HG03354 (cell line): ENCODE measurements around the gene ABCC9.

Experiments used
- ATAC-seq: cut with Tn5 transposase; IDR thresholded peaks from one replicate; pipeline ENCODE4 v1.9.1; 2021; ENCODE audit warnings: mild to moderate bottlenecking; ENCODE audit not compliant: unreplicated experiment, poor library complexity, severe bottlenecking

Gene ABCC9

DNA sequence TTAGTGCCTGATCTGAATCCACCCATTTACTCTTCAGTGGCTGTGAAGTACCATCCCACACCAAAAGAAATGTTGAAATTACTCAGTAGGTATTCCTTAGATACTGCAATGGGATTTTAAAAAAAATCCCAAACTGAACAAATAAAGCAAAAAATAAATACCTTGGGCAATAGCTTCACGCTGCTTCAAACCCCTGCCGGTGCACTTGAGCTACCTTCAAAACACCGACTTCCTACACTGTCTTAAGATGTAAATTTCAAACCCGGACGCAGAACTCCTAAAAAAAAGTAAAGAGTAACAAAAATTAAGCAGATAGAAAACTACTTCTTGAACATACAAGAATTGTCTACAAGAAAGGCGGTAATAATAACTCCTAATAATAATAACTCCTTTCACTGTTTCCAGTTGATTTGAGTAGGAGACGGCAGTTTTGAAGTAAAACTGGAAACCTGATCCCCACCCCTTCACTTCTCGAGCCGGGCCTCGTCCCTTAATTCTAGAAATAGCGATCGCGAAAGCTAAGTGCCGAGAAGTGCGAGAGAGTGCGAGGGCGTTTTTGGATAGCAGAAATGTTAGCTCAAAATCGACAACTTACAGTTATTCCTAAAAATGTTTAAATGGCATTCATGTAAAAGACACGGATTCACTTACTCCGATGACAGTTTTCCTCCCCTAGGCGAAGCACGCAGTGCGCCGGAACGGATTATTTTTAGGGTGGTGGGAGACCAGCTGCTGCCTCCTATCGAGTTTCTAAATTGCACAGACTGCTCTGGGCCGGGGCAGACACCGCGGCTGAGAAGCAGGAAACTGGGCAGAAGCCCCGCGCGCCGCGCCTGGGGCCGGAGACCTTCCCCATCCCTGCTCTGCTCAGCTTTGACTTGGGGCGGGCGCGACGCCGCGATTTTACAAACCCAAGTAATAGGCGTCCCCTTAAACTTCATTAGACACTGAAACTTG, at the start of gene ABCC9:
TSS of gene ABCC9 (minus strand) at position 878 of the 957 bp plus-strand sequence. CDS start 4,752 bp downstream, outside the sequence.
- peak; percentile 63 for ATAC-seq

DNA sequence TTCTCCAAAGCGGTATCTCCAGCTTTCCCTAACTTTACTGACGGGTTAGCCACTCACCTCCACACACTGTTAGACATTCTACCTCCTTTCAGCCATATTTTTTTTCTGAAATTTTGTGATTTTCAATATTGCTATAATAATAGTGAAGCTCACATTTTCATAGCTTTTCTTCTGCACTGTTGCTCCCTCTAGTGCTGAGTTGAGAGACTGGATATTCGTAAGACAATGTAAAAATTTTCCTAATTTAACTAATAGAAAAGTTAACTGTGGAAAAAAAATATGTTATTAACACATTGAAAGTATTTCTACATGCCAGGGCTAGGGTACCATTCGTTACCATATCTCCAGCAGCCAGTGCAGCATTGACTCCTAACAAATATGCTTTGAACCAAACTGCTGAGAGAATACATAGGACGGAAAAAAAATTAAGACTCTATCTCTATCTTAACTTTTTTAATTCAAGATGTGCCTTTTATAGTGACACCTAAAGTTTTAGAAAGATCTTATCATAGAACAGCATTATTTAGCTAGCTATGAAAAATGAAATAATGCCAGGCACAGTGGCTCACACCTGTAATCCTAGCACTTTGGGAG, 48.7 kb upstream of the ABCC9 start:
- no peak for ATAC-seq

DNA sequence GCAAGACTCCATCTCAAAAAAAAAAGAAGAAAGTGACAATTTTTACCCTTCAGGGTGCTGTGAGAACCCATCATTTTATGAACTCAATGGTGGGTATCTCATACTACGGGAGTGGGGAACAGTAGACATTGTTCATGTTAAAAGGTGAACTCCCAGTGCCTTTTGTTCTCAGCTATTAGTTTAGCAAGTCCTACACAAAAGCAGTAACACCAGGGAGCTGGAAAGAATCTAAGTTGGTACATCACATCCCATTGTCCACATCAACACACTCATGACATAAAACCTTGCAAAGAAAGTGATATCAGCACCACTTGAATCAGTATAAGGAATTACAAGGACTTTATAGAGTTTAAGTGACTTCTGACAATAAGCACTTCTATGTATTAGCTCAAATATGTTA, 47.4 kb upstream of the ABCC9 start:
- ATAC-seq, result no peak

DNA sequence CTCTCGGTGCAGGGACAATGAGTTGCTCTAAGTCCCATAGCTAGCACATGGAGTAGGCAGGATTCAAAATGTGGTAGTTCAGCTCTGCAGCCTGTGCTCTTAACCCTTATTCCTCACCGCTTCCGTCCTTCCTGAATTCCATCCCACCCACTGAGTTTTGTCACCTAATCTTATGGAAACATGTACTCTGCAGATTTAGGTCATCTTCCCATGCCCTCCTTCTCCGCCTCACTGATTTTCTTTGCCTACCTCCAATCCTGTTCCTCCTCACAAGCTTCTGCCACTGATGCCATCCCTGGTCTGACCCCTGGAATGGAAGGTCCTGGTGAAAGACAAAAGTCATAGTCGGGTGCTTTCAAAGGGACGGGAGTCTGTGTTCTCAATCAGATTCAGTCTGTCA, 46.5 kb upstream of the ABCC9 start:
- ATAC-seq, result no peak

DNA sequence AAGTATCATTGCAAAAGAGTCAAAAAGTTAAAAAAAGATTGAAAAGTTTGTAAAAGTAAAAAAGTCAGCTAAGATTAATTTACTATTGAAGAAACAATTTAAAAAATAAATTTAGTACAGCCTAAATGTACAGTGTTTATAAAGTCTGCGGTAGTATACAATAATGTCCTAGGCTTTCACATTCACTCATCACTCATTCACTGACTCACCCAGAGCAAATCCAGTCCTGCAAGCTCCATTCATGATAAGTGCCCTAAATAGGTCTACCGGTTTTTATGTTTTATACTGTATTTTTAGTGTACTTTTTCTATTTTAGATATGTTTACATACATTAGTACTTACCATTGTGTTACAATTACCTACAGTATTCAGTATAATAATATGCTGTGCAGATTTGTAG, 43.9 kb upstream of the ABCC9 start:
- ATAC-seq, result no peak

DNA sequence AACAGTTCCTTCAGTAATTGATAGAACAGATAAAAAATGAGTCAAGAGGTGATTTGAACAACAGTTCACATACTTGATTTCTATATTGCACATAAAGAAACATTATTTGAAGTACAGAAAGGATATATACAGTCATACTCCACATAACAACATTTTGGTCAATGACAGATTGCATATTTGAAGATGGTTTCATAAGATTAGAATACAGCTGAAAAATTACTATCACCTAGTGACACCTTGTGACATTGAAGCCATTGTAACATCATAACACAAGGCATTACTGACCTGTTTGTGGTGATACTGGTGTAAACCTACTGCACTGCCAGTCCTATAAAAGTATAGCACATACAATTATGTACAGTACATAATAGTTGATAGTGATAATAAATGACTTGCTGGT, 43.1 kb upstream of the ABCC9 start:
- ATAC-seq, result no peak

DNA sequence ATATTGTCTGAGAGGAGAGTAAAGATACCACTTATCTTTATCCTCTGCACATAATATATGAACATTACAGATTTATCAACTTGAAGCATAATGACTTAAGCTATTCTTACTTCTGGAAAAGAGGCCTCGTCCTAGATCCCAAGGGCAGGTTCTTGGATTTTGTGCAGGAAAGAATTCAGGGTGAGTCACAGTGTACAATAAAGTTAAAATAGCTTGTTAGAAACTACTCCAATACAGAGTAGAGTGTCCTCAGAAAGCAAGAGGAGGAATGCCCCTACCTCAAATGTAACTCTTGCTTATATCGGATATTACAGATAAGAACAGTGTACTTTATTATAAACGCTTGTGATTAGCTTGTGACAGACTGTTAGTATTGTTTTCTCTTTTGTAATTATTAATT, 41.9 kb upstream of the ABCC9 start:
- no peak for ATAC-seq

DNA sequence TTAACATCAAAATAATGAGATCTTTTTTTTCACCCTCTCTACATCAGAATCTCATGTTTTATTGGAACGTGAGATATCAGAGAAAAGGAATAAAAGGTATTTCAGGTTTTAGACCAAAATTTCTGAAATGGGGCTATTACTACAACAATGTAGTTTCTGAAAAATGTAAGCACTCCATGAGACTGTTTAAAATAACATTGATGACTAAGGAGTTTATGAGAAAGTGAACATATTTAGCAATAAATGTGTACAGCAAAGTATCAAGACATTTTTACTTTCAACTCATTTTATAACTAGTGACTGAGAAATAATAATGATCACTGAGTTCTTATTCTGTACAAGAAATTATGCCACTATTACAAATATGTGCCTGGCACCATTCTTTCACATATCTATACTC, 39.3 kb upstream of the ABCC9 start:
- no peak for ATAC-seq

DNA sequence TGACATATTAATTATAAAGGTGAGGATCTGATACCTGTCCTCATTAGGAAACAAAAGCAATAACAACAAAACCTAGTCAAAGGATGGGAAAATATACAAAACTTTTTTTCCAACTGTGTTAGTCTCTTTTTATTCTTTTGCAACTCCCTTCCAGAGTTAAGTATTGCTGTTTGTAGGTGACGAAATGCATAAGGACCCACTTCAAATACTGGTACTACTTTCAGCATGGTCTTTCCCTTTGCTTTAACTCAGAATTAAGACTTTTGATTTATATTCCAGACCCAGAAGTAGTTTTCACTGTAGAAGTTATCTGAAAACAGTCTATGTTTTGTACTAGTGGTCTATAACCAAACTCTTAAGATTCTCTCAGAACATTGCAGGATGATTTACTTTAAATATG, 34.1 kb upstream of the ABCC9 start:
- no peak for ATAC-seq

DNA sequence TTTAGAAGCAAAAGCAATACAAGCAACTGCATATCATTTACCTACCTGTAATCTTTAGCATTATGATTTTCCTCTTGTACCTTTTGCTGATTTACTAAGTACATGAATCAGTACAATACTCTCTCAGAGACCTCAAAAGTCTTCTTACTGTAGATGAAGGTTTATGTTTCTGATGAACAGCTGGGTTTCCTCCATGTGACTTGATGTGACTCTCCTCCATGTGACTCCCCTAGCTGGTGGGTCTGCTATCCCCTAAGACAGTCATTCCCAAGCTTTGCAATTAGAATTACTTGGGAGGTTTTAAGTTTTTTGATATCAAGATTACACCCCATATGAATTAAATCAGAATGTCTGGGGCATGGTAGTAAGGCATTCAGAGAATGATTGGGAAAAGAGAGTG, 32.0 kb upstream of the ABCC9 start:
- no peak for ATAC-seq

DNA sequence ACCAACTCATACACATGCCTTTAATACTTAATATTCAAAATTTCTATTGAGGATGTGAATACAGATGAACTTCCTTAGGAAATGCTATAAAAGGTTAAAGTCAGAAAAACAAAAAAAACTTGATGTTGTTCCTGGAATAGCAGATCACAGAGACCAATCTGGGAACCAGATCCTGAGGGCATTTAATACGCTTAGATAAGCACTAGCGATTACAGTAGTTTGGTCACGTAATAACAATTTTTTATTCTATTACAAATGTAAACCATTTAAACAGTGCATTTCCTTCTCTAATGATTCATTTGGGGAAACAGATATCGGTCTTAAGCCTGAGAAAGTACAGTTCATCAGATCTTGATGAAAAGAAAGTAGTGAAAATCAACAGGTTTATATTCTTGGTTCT, 30.8 kb upstream of the ABCC9 start:
- ATAC-seq, result no peak

DNA sequence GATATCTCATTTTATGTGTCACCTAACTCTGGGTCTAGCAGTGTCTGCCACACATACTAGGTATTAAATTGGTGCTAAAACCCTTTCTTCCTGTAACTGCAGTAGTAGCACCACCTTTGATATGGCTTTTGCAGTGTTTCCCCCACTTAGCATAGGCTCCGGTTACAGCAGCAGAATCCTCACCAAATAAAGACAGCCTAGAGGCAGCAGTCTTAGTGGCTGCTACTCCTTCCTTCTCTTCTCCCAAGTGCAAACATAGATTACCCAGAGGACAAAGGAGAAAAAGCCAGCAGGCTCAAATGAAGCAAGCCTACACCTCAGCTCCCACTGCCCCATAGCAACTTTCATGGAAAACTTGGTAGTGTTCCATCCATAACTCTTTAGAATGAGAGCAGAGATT, 30.1 kb upstream of the ABCC9 start:
- ATAC-seq, result no peak

DNA sequence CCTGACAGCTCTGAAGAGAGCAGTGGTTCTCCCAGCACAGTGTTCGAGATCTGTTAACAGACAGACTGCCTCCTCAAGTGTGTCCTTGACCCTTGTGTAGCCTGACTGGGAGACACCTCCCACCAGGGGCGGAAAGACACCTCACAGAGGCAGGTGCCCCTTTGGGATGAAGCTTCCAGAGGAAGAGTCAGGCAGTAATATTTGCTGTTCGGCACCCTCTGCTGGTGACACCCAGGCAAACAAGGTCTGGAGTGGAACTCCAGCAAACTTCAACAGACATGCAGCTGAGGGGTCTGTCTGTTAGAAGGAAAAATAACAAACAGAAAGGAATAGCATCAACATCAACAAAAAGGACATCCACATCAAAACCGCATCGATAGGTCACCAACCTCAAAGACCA, 21.6 kb upstream of the ABCC9 start:
- no peak for ATAC-seq

DNA sequence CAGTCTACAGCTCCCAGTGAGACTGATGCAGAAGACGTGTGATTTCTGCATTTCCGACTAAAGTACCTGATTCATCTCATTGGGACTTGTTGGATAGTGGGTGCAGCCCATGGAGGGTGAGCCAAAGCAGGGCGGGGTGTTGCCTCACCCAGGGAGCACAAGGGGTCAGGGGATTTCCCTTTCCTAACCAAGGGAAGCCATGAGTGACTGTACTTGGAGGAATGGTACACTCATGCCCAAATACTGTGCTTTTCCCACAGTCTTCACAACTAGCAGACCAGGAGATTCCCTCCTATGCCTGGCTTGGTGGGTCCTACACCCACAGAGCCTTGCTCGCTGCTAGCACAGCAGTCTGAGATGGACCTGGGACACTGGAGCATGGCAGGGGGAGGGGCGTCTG, 21.0 kb upstream of the ABCC9 start:
- no peak for ATAC-seq

DNA sequence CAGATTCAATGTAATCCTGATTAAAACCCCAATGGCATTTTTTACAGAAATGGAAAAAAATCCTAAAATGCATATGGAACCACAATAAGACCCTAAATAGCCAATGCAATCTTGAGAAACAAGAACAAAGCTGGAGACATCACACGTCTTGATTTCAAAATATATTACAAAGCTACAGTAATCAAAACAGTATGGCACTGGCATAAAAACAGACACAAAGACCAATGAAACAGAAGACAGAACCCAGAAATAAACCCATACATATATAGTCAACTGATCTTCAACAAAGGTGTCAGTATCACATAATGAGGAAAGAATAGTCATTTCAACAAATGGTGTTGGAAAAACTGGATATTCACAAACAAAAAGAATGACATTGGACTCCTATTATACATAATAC, 9.4 kb upstream of the ABCC9 start:
- no peak for ATAC-seq

DNA sequence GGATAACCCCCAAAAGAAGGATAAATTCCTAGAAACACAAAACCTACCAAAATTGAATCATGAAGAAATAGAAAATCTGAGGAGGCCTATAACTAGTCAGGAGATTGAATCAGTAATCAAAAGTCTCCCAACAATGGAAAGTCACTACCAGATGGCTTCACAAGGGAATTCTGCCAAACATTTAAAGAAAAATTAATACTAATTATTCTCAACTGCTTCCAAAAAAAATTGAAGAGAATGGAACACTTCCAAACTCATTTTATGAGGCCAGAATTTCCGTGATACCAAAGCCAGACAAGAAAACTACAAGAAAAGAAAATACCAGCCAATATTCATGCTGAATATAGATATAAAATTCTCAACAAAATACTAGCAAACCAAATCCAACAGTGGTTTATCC, 7.8 kb upstream of the ABCC9 start:
- no peak for ATAC-seq

DNA sequence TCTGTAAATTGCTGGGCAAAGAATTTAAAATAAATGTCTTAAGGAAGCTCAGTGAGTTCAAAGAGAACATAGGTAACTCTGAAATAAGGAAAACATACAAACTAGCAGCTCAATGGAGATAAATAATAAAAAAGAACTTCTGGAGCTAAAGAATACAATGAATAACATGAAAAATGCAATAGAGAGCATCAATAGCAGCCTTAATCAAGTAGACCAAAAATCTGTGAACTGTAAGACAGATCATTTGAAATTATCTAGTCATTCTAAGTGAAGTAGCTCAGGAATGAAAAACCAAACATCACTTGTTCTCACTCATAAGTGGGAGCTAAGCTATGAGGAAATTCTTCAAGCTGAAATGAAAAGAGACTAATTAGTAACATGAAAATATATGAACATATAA, 5.8 kb upstream of the ABCC9 start:
- ATAC-seq, result no peak

DNA sequence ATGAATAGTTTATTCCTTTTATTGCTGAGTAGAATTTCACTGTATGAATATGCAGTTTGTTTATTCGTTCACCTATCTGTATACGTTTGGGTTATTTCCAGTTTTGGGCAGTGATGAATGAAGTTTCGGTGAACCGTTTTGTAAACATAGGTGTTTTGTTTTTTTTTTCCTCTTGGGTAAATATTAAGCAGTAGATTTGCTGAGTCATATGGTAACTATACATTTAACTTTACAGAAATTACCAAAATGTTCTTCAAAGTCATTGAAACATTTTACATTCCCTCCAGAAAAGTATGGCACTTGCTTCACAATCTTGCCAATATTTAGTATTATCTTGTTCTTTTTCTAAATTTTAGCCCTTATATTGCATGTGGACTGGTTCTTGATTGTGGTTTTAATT, 3.8 kb upstream of the ABCC9 start:
- ATAC-seq, result no peak

DNA sequence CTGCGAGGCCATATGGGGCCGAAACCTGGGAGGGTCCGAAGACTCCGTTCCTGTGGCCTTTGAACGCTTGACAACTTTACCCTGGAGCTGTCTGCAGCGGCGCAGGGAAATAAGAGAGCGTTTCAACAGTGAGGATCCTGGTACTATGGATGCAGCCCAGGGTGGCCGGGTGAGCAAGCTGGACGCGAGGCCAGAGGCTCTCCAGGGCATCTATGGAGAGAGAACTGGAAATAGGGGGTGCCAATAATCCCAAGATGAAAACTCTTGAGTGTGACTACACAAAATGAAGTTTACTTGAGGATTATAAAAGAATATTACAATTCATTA, 1.1 kb upstream of the ABCC9 start:
- ATAC-seq, result no peak

DNA sequence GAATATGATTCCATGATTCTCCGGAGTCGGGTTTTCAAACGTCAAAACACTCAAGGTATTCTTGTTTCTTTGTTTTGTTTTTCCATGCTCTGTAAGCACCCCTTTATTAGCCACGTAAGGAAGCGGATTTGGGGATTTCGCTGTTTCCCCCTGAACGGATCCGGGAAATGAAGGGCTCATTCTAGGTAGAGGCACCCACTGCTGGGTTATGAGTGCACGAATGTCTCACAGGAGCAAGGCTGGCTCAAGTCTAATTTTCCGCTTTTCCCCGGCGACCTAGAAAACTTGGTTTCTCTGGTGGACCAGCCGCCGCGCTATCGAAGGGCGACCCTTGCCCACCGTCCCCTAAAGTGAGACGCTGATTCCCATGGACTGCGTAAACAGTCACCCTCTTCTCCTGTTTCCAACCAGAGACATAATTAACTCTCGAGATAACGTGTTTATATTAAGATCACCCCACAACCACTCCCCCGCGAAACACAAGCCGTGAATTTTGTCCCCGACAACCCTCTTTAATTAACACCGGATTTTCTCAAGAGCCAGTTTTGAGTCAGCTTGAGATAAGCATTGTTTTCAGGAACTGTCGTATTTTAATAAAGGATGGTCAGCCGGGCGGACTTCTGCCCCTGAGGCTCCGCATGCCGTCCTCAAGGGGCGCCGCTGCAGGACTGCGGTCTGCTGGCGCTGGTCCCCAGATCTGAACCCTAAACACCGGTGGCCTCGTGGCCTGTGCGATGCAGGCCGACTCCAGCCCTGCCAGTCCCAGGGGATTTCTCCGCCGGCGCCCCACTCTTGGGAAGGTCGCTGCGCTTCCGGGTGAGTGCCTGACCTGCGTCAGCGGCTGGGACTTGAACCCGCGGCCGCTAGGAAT, 515 bp upstream of the ABCC9 start:
- peak; percentile 20 for ATAC-seq

DNA sequence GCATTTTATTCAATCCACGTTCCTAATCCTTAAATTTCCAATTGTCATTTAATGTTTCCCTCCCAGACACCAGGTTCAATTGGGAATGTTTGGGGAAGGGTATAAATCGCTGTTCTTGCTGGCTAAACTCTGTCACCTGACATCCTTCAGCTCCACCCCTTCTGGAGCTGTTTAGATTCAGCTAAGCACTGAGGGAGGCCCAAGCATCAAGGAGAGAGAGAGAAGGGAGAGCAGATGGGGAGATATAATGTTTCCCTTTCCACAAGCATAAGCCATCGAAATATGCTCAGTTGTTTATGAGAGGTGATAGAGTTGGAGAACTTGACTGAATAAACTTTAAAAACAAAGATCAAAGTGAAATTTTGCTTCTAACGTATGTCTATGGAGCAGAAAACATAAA, 1.8 kb downstream of the ABCC9 start:
- ATAC-seq, result no peak
